Esophagus muscularis mucosa (tissue), 4 donors: Measurements from ENCODE around the gene ADCY7. TPM values are rescaled to one million over a fixed set of nuclear protein-coding genes. Genes with fewer than 3 reads are reported as not detected.
A peak's percentile ranks its signal among the peaks of the same experiment; 100 is the strongest.

Experiments
- DNase-seq: peaks from one replicate; pipeline ENCODE4 v3.0.0-alpha.2; 2017; ENCODE audit errors: extremely low spot score
- H3K27ac ChIP-seq, 4 donors: fragments of 200-600 bp; sonication (generic); replicated peaks in 1 of 4; 1 replicate in 3 of 4; 2 replicates in 1 of 4; pipeline ENCODE4 v1.5.1; 2016 to 2019; ENCODE audit warnings: mild to moderate bottlenecking in 1 of 4
- H3K27me3 ChIP-seq, 4 donors: fragments of 200-600 bp; sonication (generic); one replicate each; pipeline versions ENCODE4 v1.5.1 to v1.6.0; 2016 to 2019
- H3K36me3 ChIP-seq, 4 donors: fragments of 200-600 bp; sonication (generic); one replicate each; pipeline ENCODE4 v1.5.1; 2016 to 2019
- H3K4me1 ChIP-seq, 4 donors: fragments of 200-600 bp; sonication (generic); one replicate each; pipeline ENCODE4 v1.5.1; 2016 to 2019
- H3K4me3 ChIP-seq, 4 donors: fragments of 200-600 bp; sonication (generic); 1 replicate in 2 of 4; 2 replicates in 2 of 4; pipeline ENCODE4 v1.5.1; 2016 to 2019; ENCODE audit warnings: mild to moderate bottlenecking in 4 of 4, moderate library complexity in 1 of 4
- H3K9me3 ChIP-seq, 4 donors: fragments of 200-600 bp; sonication (generic); 1 replicate in 3 of 4; 2 replicates in 1 of 4; pipeline ENCODE4 v1.5.1; 2016 to 2019
- EP300 ChIP-seq: sonication (generic); formaldehyde crosslinking; IDR thresholded peaks from one replicate; pipeline ENCODE4 v1.6.1; 2017; ENCODE audit warnings: antibody characterized with exemption
- POLR2A ChIP-seq: fragments of 450-650 bp; IDR thresholded peaks from one replicate; pipeline ENCODE4 v1.6.1; 2017; ENCODE audit warnings: antibody characterized with exemption, moderate library complexity, mild to moderate bottlenecking, low read depth
- POLR2AphosphoS5 ChIP-seq, 2 donors: sonication (generic); formaldehyde crosslinking; IDR thresholded peaks; one replicate each; pipeline ENCODE4 v1.6.1; 2017; ENCODE audit warnings: antibody characterized with exemption in 2 of 2
- WGBS: methylation state at CpG from one replicate; pipeline ENCODE4 v1.1.5; 2018; 5-methylcytosine and 5-hydroxymethylcytosine counted together
- intact Hi-C: fragments of 100-400 bp; cut with DNase I; formaldehyde crosslinking; loops from one replicate; pipeline ENCODE4 v1.15.1; 2023
- total RNA-seq, 4 donors: library from RNA; depleted of rRNA; stranded (reverse); fragments of >200 nt; gene quantifications; one replicate each; pipeline versions ENCODE4 v1.1.0 to v1.2.1, GENCODE V29; 2016
- TF ChIP-seq, protein P1 (sequence below), 3 experiments: fragments of 200-600 bp in 2 of 3; fragments of 450-650 bp in 1 of 3; sonication (generic) in 2 of 3; IDR thresholded peaks; one replicate each; pipeline ENCODE4 v1.5.1; 2017 to 2019; ENCODE audit warnings: antibody characterized with exemption in 3 of 3, mild to moderate bottlenecking in 2 of 3, moderate library complexity in 1 of 3

ADCY7 gene
- total RNA-seq, 4 donors from 2014 or later, result 12.3 to 17.4 (median 15.6) TPM

DNA sequence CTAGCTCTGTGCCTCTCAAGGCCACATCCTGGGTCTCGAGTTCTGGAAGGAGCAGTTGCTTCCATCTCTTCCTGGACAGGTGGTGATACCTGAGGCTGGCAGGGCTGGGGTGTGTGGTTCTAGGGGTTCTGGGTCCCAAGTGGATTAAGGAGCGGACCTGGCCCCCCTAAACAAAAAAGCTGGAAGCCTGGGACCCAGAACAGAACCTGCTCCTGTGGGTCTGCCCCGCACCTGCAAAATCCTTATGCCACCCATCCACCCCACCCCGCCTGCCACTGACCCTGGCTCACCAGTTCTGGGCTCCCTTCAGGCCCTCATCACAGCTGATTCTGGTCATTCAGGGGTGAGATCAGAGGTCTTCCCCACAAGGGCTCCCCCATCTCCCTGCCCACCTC is 44.8 kb downstream of the ADCY7 start:
- no peak for TF ChIP-seq POLR2AphosphoS5 (IDR thresholded peaks at IDR 0.05)
- TF ChIP-seq EP300, result no peak
- no peak for TF ChIP-seq POLR2A
- TF ChIP-seq, protein P1, sequence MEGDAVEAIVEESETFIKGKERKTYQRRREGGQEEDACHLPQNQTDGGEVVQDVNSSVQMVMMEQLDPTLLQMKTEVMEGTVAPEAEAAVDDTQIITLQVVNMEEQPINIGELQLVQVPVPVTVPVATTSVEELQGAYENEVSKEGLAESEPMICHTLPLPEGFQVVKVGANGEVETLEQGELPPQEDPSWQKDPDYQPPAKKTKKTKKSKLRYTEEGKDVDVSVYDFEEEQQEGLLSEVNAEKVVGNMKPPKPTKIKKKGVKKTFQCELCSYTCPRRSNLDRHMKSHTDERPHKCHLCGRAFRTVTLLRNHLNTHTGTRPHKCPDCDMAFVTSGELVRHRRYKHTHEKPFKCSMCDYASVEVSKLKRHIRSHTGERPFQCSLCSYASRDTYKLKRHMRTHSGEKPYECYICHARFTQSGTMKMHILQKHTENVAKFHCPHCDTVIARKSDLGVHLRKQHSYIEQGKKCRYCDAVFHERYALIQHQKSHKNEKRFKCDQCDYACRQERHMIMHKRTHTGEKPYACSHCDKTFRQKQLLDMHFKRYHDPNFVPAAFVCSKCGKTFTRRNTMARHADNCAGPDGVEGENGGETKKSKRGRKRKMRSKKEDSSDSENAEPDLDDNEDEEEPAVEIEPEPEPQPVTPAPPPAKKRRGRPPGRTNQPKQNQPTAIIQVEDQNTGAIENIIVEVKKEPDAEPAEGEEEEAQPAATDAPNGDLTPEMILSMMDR (IDR thresholded peaks at IDR 0.05), result no peak
- H3K9me3 ChIP-seq, result no peaks in the 10 kb centered on the region
- 94% methylated on average over 2 of the region's 4 CpGs for WGBS
- peaks cover 10 to 45% (median 40%) of the 10 kb centered on the region in 4 donors for H3K36me3 ChIP-seq
- DNase-seq, result no peak
- peaks cover 3 to 14% (median 10%) of the 10 kb centered on the region in 4 donors for H3K4me1 ChIP-seq
- no peak overlapping the region for H3K27ac ChIP-seq
- no peaks in the 10 kb centered on the region for H3K27me3 ChIP-seq
- intact Hi-C loops, result no loop called here
- H3K4me3 ChIP-seq, result no peak overlapping the region

DNA sequence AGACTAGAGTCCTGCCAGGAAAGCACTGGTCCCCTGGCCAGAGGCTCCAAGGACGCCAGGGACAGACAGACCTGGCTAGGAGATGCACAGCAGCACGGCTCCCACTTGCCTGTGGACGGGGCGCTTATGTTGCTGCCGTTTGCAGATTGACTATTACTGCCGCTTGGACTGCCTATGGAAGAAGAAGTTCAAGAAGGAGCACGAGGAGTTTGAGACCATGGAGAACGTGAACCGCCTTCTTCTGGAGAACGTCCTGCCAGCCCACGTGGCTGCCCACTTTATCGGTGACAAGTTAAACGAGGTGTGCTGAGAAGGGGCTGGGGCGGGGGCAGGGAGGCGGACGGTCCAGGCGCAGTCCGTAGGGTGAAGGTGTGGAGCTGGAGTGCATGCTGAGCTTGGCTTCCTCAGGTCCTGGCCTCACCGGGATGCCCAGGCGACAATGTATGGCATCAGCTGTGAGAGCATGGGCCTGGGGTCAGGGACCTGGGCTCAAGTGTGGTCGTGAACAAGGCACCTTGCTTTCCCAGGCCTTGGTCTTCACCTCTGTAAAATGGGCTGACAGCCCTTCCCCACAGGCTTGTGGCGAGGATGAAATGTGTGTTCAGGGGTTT is 45.6 kb downstream of the ADCY7 start:
- no peak for TF ChIP-seq EP300
- TF ChIP-seq, protein P1 (IDR thresholded peaks at IDR 0.05), result no peak
- TF ChIP-seq POLR2AphosphoS5 (IDR thresholded peaks at IDR 0.05), result no peak
- no peak for TF ChIP-seq POLR2A
- 87% methylated on average over 20 of the region's 22 CpGs for WGBS
- peak; percentile 83 for DNase-seq

DNA sequence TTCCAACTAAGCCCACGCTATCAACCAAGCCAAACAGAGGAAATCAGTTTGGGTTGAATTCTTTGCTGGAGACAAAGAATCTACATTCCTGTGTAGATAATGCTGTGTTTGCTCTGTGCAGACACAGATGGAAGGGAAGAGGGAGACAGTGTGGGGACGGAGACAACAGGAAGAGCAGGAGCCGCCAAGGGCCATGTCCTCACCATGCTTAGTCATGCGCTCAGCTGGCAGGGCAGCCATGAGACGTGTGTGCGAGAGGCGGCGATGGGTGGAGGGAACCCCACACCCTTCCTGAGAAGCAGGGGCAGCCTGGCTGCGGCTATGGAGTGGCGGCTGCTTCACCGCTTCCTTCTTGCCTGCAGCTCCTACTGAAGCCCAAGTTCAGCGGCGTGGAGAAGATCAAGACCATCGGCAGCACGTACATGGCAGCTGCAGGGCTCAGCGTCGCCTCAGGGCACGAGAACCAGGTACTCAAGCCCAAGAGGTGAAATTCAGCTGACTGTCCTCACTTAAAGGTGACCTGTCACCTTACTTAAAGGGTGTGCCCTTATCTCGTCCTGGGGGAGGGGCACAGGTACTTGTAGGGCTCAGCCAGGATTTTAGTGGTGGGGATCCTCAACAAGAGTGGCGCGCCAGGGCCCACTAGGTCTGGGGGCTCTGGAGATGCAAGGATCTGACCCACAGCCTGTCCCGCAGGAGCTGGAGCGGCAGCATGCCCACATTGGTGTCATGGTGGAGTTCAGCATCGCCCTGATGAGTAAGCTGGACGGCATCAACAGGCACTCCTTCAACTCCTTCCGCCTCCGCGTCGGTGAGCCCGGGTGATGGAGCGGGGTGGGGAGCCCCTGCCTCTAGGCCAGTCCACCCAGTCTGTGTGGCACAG is 47.5 kb downstream of the ADCY7 start:
- WGBS, result 74% methylated on average over 24 of the region's 31 CpGs
- peak; percentile 92 for DNase-seq
- peak in 1 of 2 donors; percentile 31 for TF ChIP-seq POLR2AphosphoS5 (IDR thresholded peaks at IDR 0.05)
- no peak for TF ChIP-seq EP300
- H3K9me3 ChIP-seq, result no peaks in the 10 kb centered on the region
- H3K4me1 ChIP-seq, result peaks cover 3 to 14% (median 10%) of the 10 kb centered on the region in 4 donors
- peaks cover 25 to 72% (median 61%) of the 10 kb centered on the region in 4 donors for H3K36me3 ChIP-seq
- no peak overlapping the region for H3K27ac ChIP-seq
- H3K4me3 ChIP-seq, result no peak overlapping the region
- no peaks in the 10 kb centered on the region for H3K27me3 ChIP-seq
- intact Hi-C loops, result no loop called here

More for the DNA sequence above, 45.6 kb downstream of the ADCY7 start:
- intact Hi-C loops, result no loop called here
- no peak overlapping the region for H3K4me3 ChIP-seq
- H3K27ac ChIP-seq, result no peak overlapping the region
- H3K9me3 ChIP-seq, result no peaks in the 10 kb centered on the region
- peaks cover 3 to 14% (median 10%) of the 10 kb centered on the region in 4 donors for H3K4me1 ChIP-seq
- no peaks in the 10 kb centered on the region for H3K27me3 ChIP-seq
- H3K36me3 ChIP-seq, result peaks cover 18 to 53% (median 48%) of the 10 kb centered on the region in 4 donors

GRCh38 chr16:50314665-50315064 is 48.3 kb downstream of the ADCY7 start:
- WGBS, result 80% methylated on average over 7 of the region's 8 CpGs
- TF ChIP-seq POLR2AphosphoS5 (IDR thresholded peaks at IDR 0.05), result no peak
- no peak for TF ChIP-seq EP300
- TF ChIP-seq POLR2A, result no peak
- TF ChIP-seq, protein P1 (IDR thresholded peaks at IDR 0.05), result no peak
- H3K27ac ChIP-seq, result no peak overlapping the region

More at GRCh38 chr16:50314665-50315064, 48.3 kb downstream of the ADCY7 start:
- H3K9me3 ChIP-seq, result no peaks in the 10 kb centered on the region
- intact Hi-C loops, result no loop called here
- H3K4me1 ChIP-seq, result peaks cover under 1 to 6% (median 3%) of the 10 kb centered on the region in 4 donors
- peaks cover 33 to 78% (median 70%) of the 10 kb centered on the region in 4 donors for H3K36me3 ChIP-seq
- H3K4me3 ChIP-seq, result no peak overlapping the region
- H3K27me3 ChIP-seq, result no peaks in the 10 kb centered on the region
- DNase-seq, result no peak
